Measurements from ENCODE around the gene LSM14B. TPM values are rescaled to one million over a fixed set of nuclear protein-coding genes. Genes with fewer than 3 reads are reported as not detected.

The LSM14B gene
- total and polyA plus RNA-seq, 4 donors = 16.4 to 41.7 (median 27.8) TPM

GRCh38 chr20:62117362-62117646 is 5.0 kb upstream of the LSM14B start:
- H3K4me1 ChIP-seq (ENCODE audit: control insufficient read depth in 5 of 5, insufficient read depth in 5 of 5, low read length in 5 of 5) = no peaks in the 10 kb centered on the region
- H3K4me3 ChIP-seq = no peak overlapping the region
- no peak overlapping the region for H3K27ac ChIP-seq (ENCODE audit: low read depth in 1 of 2, low read length in 1 of 2)
- peaks cover 0 to 20% (median 9%) of the 10 kb centered on the region in 3 donors for H3K27me3 ChIP-seq (ENCODE audit: control insufficient read depth in 3 of 3, insufficient read depth in 3 of 3, low read length in 2 of 3)
- peaks cover 0 to 27% (median 2%) of the 10 kb centered on the region in 4 donors for H3K9me3 ChIP-seq (ENCODE audit: control insufficient read depth in 4 of 4, insufficient read depth in 3 of 4, low read length in 3 of 4)
- DNase-seq (no peak), ATAC-seq (ENCODE audit: insufficient read depth, low FRiP score) (no peak)
- 44 to 62% methylated on average over 9 of the region's 9 CpGs for WGBS, 2 donors
- no peak for TF ChIP-seq CTCF (IDR thresholded peaks at IDR 0.05; ENCODE audit: control extremely low read depth, extremely low read depth)
- no peaks in the 10 kb centered on the region for H3K36me3 ChIP-seq (ENCODE audit: control insufficient read depth in 4 of 4, insufficient read depth in 4 of 4, low read length in 4 of 4)
- H3K9ac ChIP-seq (ENCODE audit: insufficient read depth in 1 of 2, low read length in 2 of 2) = no peak overlapping the region

- WGBS, 2 donors = 34 to 40% methylated on average over 15 of the region's 15 CpGs
- no peak overlapping the region for H3K4me3 ChIP-seq
- no peaks in the 10 kb centered on the region for H3K4me1 ChIP-seq (ENCODE audit: control insufficient read depth in 5 of 5, insufficient read depth in 5 of 5, low read length in 5 of 5)
- H3K9me3 ChIP-seq (ENCODE audit: control insufficient read depth in 4 of 4, insufficient read depth in 3 of 4, low read length in 3 of 4) = peaks cover 0 to 23% (median 1%) of the 10 kb centered on the region in 4 donors
- peaks cover 0 to 20% (median 9%) of the 10 kb centered on the region in 3 donors for H3K27me3 ChIP-seq (ENCODE audit: control insufficient read depth in 3 of 3, insufficient read depth in 3 of 3, low read length in 2 of 3)
- peak overlapping the region in 1 of 2 donors; percentile 49 for H3K27ac ChIP-seq (ENCODE audit: low read depth in 1 of 2, low read length in 1 of 2)
- ATAC-seq (ENCODE audit: insufficient read depth, low FRiP score) (no peak), DNase-seq (no peak)
- no peak for TF ChIP-seq CTCF (IDR thresholded peaks at IDR 0.05; ENCODE audit: control extremely low read depth, extremely low read depth)
- H3K9ac ChIP-seq (ENCODE audit: insufficient read depth in 1 of 2, low read length in 2 of 2) = no peak overlapping the region
- no peaks in the 10 kb centered on the region for H3K36me3 ChIP-seq (ENCODE audit: control insufficient read depth in 4 of 4, insufficient read depth in 4 of 4, low read length in 4 of 4)
Measured at GRCh38 chr20:62117658-62118057, 4.6 kb upstream of the LSM14B start.

- TF ChIP-seq CTCF (IDR thresholded peaks at IDR 0.05; ENCODE audit: control extremely low read depth, extremely low read depth) = no peak
- Histone ChIP-seq H3K27ac (ENCODE audit: low read depth in 1 of 2, low read length in 1 of 2) (peak overlapping the region in 1 of 2 donors; percentile 82), H3K4me1 (ENCODE audit: control insufficient read depth in 5 of 5, insufficient read depth in 5 of 5, low read length in 5 of 5) (peaks cover 0 to 4% (median under 1%) of the 10 kb centered on the region in 5 donors), H3K9ac (ENCODE audit: insufficient read depth in 1 of 2, low read length in 2 of 2) (no peak overlapping the region), H3K9me3 (ENCODE audit: control insufficient read depth in 4 of 4, insufficient read depth in 3 of 4, low read length in 3 of 4) (peaks cover 0 to 16% (median 0%) of the 10 kb centered on the region in 4 donors), H3K36me3 (ENCODE audit: control insufficient read depth in 4 of 4, insufficient read depth in 4 of 4, low read length in 4 of 4) (no peaks in the 10 kb centered on the region), H3K27me3 (ENCODE audit: control insufficient read depth in 3 of 3, insufficient read depth in 3 of 3, low read length in 2 of 3) (peaks cover 0 to 20% (median 9%) of the 10 kb centered on the region in 3 donors), H3K4me3 (no peak overlapping the region)
- no peak for DNase-seq
- ATAC-seq (ENCODE audit: insufficient read depth, low FRiP score) = no peak
- WGBS, 2 donors = 65 to 75% methylated on average over 21 of the region's 21 CpGs
Measured at GRCh38 chr20:62118113-62119043, 3.9 kb upstream of the LSM14B start.

All from lung (tissue), 12 donors.